H1 (cell line): ENCODE data around the gene APMAP. TPM values are rescaled to one million over a fixed set of nuclear protein-coding genes. Genes with fewer than 3 reads are reported as not detected.

Experiments
- CTCF ChIA-PET: fragments of 300-600 bp; sonication (Branson Sonifier 250); formaldehyde crosslinking; loops from one replicate; lab custom pipeline; 2021; ENCODE audit not compliant: partially characterized antibody; lab: Charles Lee
- POLR2A ChIA-PET: fragments of 300-600 bp; sonication (Branson Sonifier 250); formaldehyde crosslinking; loops from one replicate; lab custom pipeline; 2021; ENCODE audit warnings: inconsistent platforms; ENCODE audit not compliant: partially characterized antibody; lab: Charles Lee
- DNase-seq, 2 experiments: peaks; one replicate each; pipeline versions ENCODE4 v3.0.0 to v3.0.0-alpha.2; 2010 to 2022; ENCODE audit warnings: low spot score in 2 of 2, low read depth in 1 of 2, mixed read lengths in 1 of 2
- FAIRE-seq: peaks from 2 replicates; lab custom pipeline; 2011; peaks lifted over from hg19 to GRCh38; lab: Jason Lieb, UNC
- H2AFZ ChIP-seq: 2 replicates; pipeline ENCODE4 v1.8.1; 2012; ENCODE audit warnings: low read length, inconsistent platforms
- H2AK5ac ChIP-seq: 2 replicates; pipeline ENCODE4 v1.6.1; 2013; ENCODE audit warnings: low read depth, low read length
- H2BK120ac ChIP-seq: replicated peaks from 2 replicates; pipeline ENCODE3; 2013; ENCODE audit warnings: low read depth, low read length, inconsistent platforms
- H2BK12ac ChIP-seq: 2 replicates; pipeline ENCODE4 v1.6.1; 2013; ENCODE audit warnings: low read depth, low read length
- H2BK15ac ChIP-seq: 2 replicates; pipeline ENCODE4 v1.6.1; 2013; ENCODE audit warnings: low read length
- H2BK20ac ChIP-seq: 2 replicates; pipeline ENCODE4 v1.6.1; 2013; ENCODE audit warnings: low read length
- H2BK5ac ChIP-seq: 2 replicates; pipeline ENCODE4 v1.6.1; 2013; ENCODE audit warnings: low read depth, low read length
- H3K14ac ChIP-seq: 2 replicates; pipeline ENCODE4 v1.6.1; 2013; ENCODE audit warnings: inconsistent platforms; ENCODE audit not compliant: insufficient read length
- H3K18ac ChIP-seq: 2 replicates; pipeline ENCODE4 v1.6.1; 2013; ENCODE audit warnings: low read length; ENCODE audit errors: extremely low read depth
- H3K23ac ChIP-seq: 2 replicates; pipeline ENCODE4 v1.6.1; 2013; ENCODE audit warnings: inconsistent platforms; ENCODE audit not compliant: insufficient read length
- H3K23me2 ChIP-seq: 2 replicates; pipeline ENCODE4 v1.6.1; 2013; ENCODE audit warnings: low read depth, low read length
- H3K27ac ChIP-seq: 2 replicates; pipeline ENCODE4 v1.6.1; 2011; ENCODE audit warnings: low read depth, low read length, inconsistent platforms
- H3K27me3 ChIP-seq, 4 experiments: replicated peaks in 1 of 4; 1 replicate in 1 of 4; 2 replicates in 3 of 4; pipeline versions ENCODE4 v1.6.1 to v1.8.1; 2011 to 2013; ENCODE audit warnings: low read length in 3 of 4, mild to moderate bottlenecking in 3 of 4, inconsistent platforms in 2 of 4, mixed read lengths in 2 of 4, moderate library complexity in 1 of 4; ENCODE audit not compliant: control insufficient read depth in 3 of 4, insufficient read depth in 3 of 4; ENCODE audit errors: extremely low read depth in 1 of 4
- H3K36me3 ChIP-seq, 4 experiments: 2 replicates each; pipeline versions ENCODE4 v1.6.1 to v1.8.1; 2011 to 2013; ENCODE audit warnings: mild to moderate bottlenecking in 4 of 4, low read length in 3 of 4, moderate library complexity in 2 of 4, control low read depth in 1 of 4, inconsistent platforms in 1 of 4; ENCODE audit not compliant: insufficient read depth in 4 of 4, control insufficient read depth in 2 of 4
- H3K4ac ChIP-seq: replicated peaks from 2 replicates; pipeline ENCODE3; 2013; ENCODE audit warnings: low read length, low read depth, mixed read lengths, inconsistent platforms; ENCODE audit not compliant: insufficient read length
- H3K4me1 ChIP-seq, 4 experiments: replicated peaks in 1 of 4; 1 replicate in 1 of 4; 2 replicates in 3 of 4; pipeline versions ENCODE4 v1.6.1 to v1.8.1; 2011 to 2013; ENCODE audit warnings: low read length in 3 of 4, inconsistent platforms in 2 of 4, mixed read lengths in 1 of 4; ENCODE audit not compliant: insufficient read depth in 4 of 4, control insufficient read depth in 3 of 4
- H3K4me2 ChIP-seq, 2 experiments: 2 replicates each; pipeline versions ENCODE4 v1.6.1 to v1.8.1; 2011 to 2013; ENCODE audit warnings: low read depth in 2 of 2, low read length in 2 of 2, control low read depth in 1 of 2, inconsistent platforms in 1 of 2, mild to moderate bottlenecking in 1 of 2; ENCODE audit not compliant: insufficient read depth in 1 of 2
- H3K4me3 ChIP-seq, 4 experiments: fragments of 200-600, 300-600 bp in 1 of 4; sonication (generic), shearing (Covaris generic), sonication (Bioruptor Twin) in 1 of 4; 2 replicates each; pipeline versions ENCODE4 v1.5.1 to v1.8.1; 2011 to 2016; ENCODE audit warnings: low read length in 4 of 4, low read depth in 3 of 4, control low read depth in 2 of 4, inconsistent platforms in 2 of 4, mild to moderate bottlenecking in 2 of 4, mixed read lengths in 1 of 4, moderate library complexity in 1 of 4; ENCODE audit not compliant: insufficient read depth in 2 of 4; ENCODE audit errors: extremely low read depth in 1 of 4
- H3K56ac ChIP-seq: replicated peaks from 2 replicates; pipeline ENCODE3; 2013; ENCODE audit warnings: low read depth, mild to moderate bottlenecking, mixed read lengths, low read length, inconsistent platforms; ENCODE audit not compliant: insufficient read length
- H3K79me1 ChIP-seq: 2 replicates; pipeline ENCODE4 v1.6.1; 2013; ENCODE audit warnings: low read depth, low read length, control low read depth
- H3K79me2 ChIP-seq, 2 experiments: 2 replicates each; pipeline versions ENCODE4 v1.6.1 to v1.8.1; 2012 to 2013; ENCODE audit warnings: low read length in 2 of 2, mild to moderate bottlenecking in 2 of 2, inconsistent platforms in 1 of 2; ENCODE audit not compliant: insufficient read depth in 2 of 2, control insufficient read depth in 1 of 2
- H3K9ac ChIP-seq, 4 experiments: replicated peaks in 1 of 4; 1 replicate in 1 of 4; 2 replicates in 3 of 4; pipeline versions ENCODE4 v1.6.1 to v1.8.1; 2011 to 2013; ENCODE audit warnings: low read depth in 3 of 4, low read length in 3 of 4, control low read depth in 2 of 4, mild to moderate bottlenecking in 2 of 4, moderate library complexity in 2 of 4, inconsistent platforms in 1 of 4; ENCODE audit errors: extremely low read depth in 1 of 4
- H3K9me3 ChIP-seq, 2 experiments: 2 replicates each; pipeline versions ENCODE4 v1.6.1 to v1.8.1; 2012 to 2013; ENCODE audit warnings: mild to moderate bottlenecking in 2 of 2, moderate library complexity in 2 of 2, control low read depth in 1 of 2, inconsistent platforms in 1 of 2, low read depth in 1 of 2, low read length in 1 of 2, mixed read lengths in 1 of 2; ENCODE audit not compliant: insufficient read depth in 2 of 2
- H4K20me1 ChIP-seq, 2 experiments: replicated peaks in 1 of 2; 2 replicates each; pipeline versions ENCODE3 to v1.8.1; 2011 to 2013; ENCODE audit warnings: inconsistent platforms in 2 of 2, low read length in 2 of 2, mild to moderate bottlenecking in 1 of 2; ENCODE audit not compliant: insufficient read depth in 2 of 2, control insufficient read depth in 1 of 2
- H4K5ac ChIP-seq: 2 replicates; pipeline ENCODE4 v1.6.1; 2013; ENCODE audit warnings: low read length, low read depth, mixed read lengths, inconsistent platforms; ENCODE audit not compliant: insufficient read length
- H4K8ac ChIP-seq: 2 replicates; pipeline ENCODE4 v1.8.0; 2013; ENCODE audit warnings: mild to moderate bottlenecking, moderate library complexity, low read length, inconsistent platforms; ENCODE audit not compliant: insufficient read depth; ENCODE audit errors: extremely low read depth
- H4K91ac ChIP-seq: replicated peaks from 2 replicates; pipeline ENCODE3; 2013; ENCODE audit warnings: low read length, mixed read lengths, inconsistent platforms; ENCODE audit not compliant: insufficient read length
- SAP30 ChIP-seq: fragments of 300-600 bp; sonication (generic); IDR thresholded peaks from 2 replicates; pipeline ENCODE4 v1.7.1; 2012; ENCODE audit warnings: low read length, moderate library complexity, mild to moderate bottlenecking, inconsistent platforms; ENCODE audit not compliant: insufficient read depth, insufficient replicate concordance
- SP4 ChIP-seq: IDR thresholded peaks from 2 replicates; pipeline ENCODE4 v1.6.1; 2012; ENCODE audit warnings: low read length, inconsistent platforms
- WGBS, 2 experiments: shearing (Covaris generic) in 1 of 2; methylation state at CpG; one replicate each; pipeline versions ENCODE4 v1.1.6 to v1.1.7; 2013 to 2015; ENCODE audit warnings: low lambda C conversion rate in 2 of 2, mixed read lengths in 2 of 2, inconsistent platforms in 1 of 2, low coverage in 1 of 2, missing lambda C conversion rate in 1 of 2; ENCODE audit not compliant: insufficient replicate concordance in 2 of 2, insufficient coverage in 1 of 2, insufficient read length in 1 of 2; ENCODE audit errors: extremely low coverage in 1 of 2, missing lambda C conversion rate in 1 of 2; 5-methylcytosine and 5-hydroxymethylcytosine counted together
- polyA plus RNA-seq, 7 experiments: library from polyadenylated mRNA; depleted of rRNA in 3 of 7; stranded (reverse) in 5 of 7; unstranded in 2 of 7; fragments of >200 nt in 5 of 7; fragments of 200-250 nt in 2 of 7; gene quantifications; 1 replicate in 5 of 7; 2 replicates in 1 of 7; 4 replicates in 1 of 7; pipeline versions ENCODE4 v1.2.1 to v1.2.3, GENCODE V29; 2011 to 2013; ENCODE audit warnings: missing spikeins in 2 of 7, mixed read lengths in 2 of 7
- total RNA-seq: library from RNA; stranded (reverse); fragmentation: NEBNext Ultra II Directional; extraction: Animal tissue kit (Norgen Biotek cat#: 25700); gene quantifications from 2 replicates; pipeline ENCODE4 v1.2.1, GENCODE V29; 2021

Gene APMAP
- total and polyA plus RNA-seq, 2 of the 8 experiments (the other 6 are each of a cell fraction or from before 2014, with no cell fraction given): 31.3 to 66.0 TPM

DNA sequence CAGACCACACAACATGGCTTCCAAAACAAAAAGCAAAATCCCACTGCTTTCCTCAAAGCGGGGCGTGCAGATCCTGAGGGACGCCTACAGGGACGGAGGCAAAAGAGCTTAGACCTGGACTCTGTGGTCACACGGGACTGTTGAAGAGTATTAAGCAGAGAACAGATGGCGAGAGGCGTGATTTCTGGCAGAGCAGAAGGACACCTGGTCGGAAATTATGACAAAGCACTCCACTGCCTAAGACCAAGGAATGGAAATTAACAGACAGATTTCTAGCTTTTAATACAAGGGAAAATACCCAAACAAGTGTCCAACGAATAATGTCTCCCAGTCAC is 28.1 kb downstream of the APMAP start:
- no peak overlapping the region for H2BK20ac ChIP-seq
- ChIA-PET POLR2A (no interaction called here), CTCF (interaction anchor here (0.6 to 1.9 kb wide), 3 partner anchors 34 to 878 kb away, joined by 3 to 5 read pairs (median 3); no protein-coding TSS in a partner anchor)
- H3K4me2 ChIP-seq: no peak overlapping the region
- H3K9ac ChIP-seq: no peak overlapping the region
- no peak overlapping the region for H3K23ac ChIP-seq
- 85% methylated on average over 9 of the region's 9 CpGs; no CpG with 5 or more reads in 1 of the 2 experiments for WGBS, 2 experiments
- no peak overlapping the region for H3K4ac ChIP-seq
- DNase-seq (no peak), FAIRE-seq (no peak)
- H2BK15ac ChIP-seq: no peak overlapping the region
- H3K27ac ChIP-seq: no peak overlapping the region
- H3K36me3 ChIP-seq: peaks cover 2 to 20% (median 12%) of the 10 kb centered on the region in 4 experiments; a peak in 6 of 8 replicates
- no peak overlapping the region for H2BK12ac ChIP-seq
- no peak overlapping the region for H3K56ac ChIP-seq
- no peak overlapping the region for H4K91ac ChIP-seq
- TF ChIP-seq SP4: no peak
- no peak for TF ChIP-seq SAP30
- H2AK5ac ChIP-seq: no peak overlapping the region
- no peaks in the 10 kb centered on the region for H3K79me1 ChIP-seq
- no peak overlapping the region for H3K4me3 ChIP-seq
- no peak overlapping the region for H2AFZ ChIP-seq
- no peak overlapping the region for H2BK120ac ChIP-seq
- H3K14ac ChIP-seq: no peak overlapping the region
- H3K27me3 ChIP-seq: no peaks in the 10 kb centered on the region
- H3K79me2 ChIP-seq: no peaks in the 10 kb centered on the region
- H3K4me1 ChIP-seq: no peaks in the 10 kb centered on the region
- no peak overlapping the region for H2BK5ac ChIP-seq
- H3K9me3 ChIP-seq: no peaks in the 10 kb centered on the region
- H4K8ac ChIP-seq: no peak overlapping the region; the same call in 1 of the 2 replicates
- no peak overlapping the region for H3K18ac ChIP-seq
- no peak overlapping the region for H4K5ac ChIP-seq
- H4K20me1 ChIP-seq: peaks cover 3 to 9% of the 10 kb centered on the region in 2 experiments
- no peaks in the 10 kb centered on the region for H3K23me2 ChIP-seq
